T-helper 2 cell treated with Interferon-gamma antibody and Interleukin-4, amounts not matched to agents 100 ng/mL and 5 ng/mL, for 36 hours (primary cell): Measurements from ENCODE around the gene AATK. TPM values are rescaled to one million over a fixed set of nuclear protein-coding genes. Genes with fewer than 3 reads are reported as not detected.
"Not testable (repeated sequence)": the region's sequence is repeated elsewhere in the genome, so short reads cannot be mapped to it uniquely, and the experiment has no call there.

ENCODE experiments used
- intact Hi-C: fragments of 100-400 bp; cut with micrococcal nuclease; formaldehyde crosslinking; loops from one replicate; pipeline ENCODE4 v1.15.1; 2023
- total RNA-seq: library from RNA; stranded (reverse); gene quantifications from 2 replicates; pipeline ENCODE4 v1.2.3, GENCODE V29; 2022

Gene AATK
- total RNA-seq, 1 donor from 2014 or later, result 0.27 TPM

GRCh38 chr17:81161536-81161935, 4.5 kb downstream of the AATK start:
- intact Hi-C loops, result no loop called here

GRCh38 chr17:81160747-81161453, 5.1 kb downstream of the AATK start:
- intact Hi-C loops, result no loop called here

GRCh38 chr17:81160306-81160705, 5.7 kb downstream of the AATK start:
- intact Hi-C loops, result no loop called here

- intact Hi-C loops, result no loop called here
These were observed 6.3 kb downstream of the AATK start for GRCh38 chr17:81159611-81160265.

DNA sequence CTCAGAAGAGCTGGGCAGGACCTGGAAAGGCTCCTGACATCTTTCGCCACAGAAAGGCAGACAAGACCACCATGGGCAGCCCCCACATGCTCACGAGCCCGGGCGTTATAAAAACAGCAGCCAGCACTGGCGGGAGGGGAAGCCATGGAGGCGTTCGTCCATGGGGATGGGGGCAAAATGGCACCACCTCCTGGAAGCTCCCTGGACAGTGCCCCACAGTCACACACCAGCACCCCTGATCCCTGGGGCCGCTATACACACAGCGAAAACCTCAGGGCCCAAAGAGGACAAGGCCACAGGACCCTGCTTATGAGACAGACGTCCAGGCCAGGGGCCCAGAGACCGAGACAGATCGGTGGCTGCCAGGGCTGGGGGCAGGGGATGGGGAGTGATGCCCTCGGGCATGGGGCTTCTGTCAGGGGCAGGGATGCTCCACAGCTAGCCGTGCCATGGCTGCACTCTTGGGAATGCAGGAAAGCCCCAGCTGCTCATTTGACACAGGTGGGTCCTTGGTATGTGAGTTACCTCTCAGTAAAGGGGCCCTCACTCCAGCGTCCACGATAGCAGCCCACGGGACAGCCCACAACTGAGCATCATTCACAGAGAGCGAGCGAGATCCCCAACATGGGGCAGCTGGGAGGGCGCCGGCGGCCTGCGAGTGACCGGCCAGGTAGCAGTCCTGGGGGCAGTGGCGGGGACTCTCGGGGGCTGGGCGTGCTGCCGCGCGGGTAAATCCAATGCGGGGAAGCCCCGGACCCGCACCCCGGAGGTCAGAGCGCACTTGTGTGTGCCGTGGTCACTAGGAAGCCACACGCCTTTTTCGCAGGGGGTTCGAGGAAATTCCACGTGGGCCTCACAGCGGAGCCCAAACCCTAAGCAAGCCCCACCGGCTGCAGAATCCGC, 7.1 kb downstream of the AATK start:
- intact Hi-C loops, result no loop called here

- intact Hi-C loops, result no loop called here
These were observed 8.0 kb downstream of the AATK start for GRCh38 chr17:81157848-81158687.

GRCh38 chr17:81156866-81157805, 8.9 kb downstream of the AATK start:
- intact Hi-C loops, result no loop called here

DNA sequence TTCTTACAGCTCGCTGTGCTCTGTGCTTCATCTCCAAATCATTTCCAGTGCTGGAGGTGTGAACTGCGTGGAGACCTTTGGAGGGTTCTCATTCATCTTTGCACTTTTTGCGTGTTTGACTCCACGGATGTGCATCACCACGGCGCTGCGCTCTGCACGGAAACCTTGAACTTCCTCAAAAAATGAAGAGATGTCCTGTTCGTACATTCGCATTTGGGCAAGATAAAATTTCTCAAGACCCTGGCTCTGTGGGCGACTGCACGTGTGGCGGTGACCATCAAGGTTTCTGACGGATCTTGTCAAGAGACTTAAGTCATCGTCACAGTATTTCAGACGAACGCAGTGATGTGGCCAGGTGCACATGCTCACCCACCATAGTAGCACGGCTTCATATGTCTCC, 11.1 kb downstream of the AATK start:
- intact Hi-C loops, result no loop called here

DNA sequence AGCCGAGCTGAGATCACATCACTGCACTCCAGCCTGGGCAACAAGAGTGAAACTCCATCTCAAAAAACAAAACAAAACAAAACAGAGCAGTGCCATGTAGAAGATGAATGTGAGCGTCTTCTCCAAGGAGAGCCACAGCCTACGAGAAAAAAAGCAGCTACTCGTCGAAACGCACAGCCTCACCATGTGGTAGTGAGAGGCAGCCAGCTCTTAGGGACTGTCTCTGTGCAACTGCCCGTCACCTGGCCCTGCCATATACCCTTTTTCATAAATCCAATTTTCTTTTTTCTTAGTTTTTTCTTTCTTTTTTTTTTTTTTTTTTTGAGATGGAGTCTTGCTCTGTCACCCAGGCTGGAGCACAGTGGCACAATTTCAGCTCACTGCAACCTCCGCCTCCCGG, 12.0 kb downstream of the AATK start:
- intact Hi-C loops, result not testable (repeated sequence)

- intact Hi-C loops, result no loop called here
These were observed 12.6 kb downstream of the AATK start for GRCh38 chr17:81153340-81153803.

- intact Hi-C loops, result no loop called here
These were observed 13.7 kb downstream of the AATK start for GRCh38 chr17:81152288-81152828.

DNA sequence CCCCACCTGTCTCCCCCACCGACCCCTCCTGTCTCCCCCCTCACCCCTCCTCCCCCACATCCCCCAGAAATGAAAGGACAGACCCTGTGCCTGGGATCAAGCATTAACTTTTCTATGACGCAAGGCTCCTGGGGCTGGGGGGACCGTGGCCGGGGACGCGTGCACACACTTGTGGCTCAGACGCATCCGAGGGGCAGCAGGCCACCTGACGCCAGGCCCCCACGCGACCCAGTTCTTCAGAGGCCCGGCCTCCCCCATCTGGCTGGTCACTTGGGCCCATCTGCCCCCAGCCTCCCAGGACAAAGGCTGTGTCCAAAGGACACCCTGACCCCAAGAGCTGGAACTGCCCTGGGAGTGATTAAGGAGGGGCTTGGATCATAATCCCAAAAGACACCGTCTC, 14.7 kb downstream of the AATK start:
- intact Hi-C loops, result no loop called here

DNA sequence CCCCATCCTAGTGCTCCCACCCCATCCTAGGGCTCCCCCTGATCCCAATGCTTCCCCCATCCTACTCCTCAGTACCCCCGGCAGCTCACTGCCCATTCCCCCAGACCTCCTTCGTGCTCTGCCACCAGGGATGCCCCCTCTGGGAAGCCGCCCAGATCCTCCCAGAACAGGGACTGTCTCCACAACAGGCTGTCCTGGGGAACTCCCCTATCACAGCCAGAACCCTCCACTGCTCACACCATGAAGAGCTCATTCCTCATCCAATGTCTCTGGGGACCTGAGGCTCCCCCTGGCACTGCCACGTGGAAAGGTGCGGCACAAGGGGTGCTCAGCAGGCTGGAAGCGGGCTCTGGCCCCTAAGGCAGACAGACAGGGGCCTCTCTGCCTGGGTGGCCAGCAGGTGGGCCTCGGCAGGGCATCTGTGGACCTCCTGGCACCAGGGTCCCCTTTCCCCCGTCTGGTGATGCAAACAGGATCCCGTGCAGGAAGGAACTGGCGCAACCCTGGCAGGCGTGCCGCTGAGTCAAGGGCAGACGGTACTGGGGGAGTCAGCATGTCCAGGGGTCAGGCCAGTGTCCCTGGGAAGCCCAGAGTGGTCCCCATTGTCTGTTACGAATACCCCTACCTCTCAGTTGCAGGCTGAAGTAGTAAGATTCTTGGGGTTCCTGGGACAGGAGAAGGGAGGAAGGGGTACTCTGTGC, 15.5 kb downstream of the AATK start:
- intact Hi-C loops, result no loop called here

GRCh38 chr17:81148986-81149533, 17.0 kb downstream of the AATK start:
- intact Hi-C loops, result no loop called here

DNA sequence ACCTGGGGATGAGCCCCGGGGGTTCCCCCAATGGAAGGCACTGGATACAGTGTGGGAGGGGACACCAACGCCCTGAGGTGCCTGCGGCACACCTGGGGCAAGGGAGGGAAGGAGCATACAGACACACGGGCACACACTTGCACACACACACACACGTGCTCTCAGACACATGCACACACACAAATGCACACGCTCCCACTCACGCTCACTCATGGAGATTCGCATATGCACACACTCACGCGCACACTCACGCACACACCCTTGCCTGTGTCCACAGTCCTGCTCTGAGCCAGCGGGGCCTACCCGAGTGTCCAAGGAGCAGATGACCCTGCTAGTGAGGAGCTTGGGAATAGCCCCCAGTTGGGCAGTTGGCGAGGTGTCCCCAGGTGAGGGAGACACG, 17.4 kb downstream of the AATK start:
- intact Hi-C loops, result no loop called here

DNA sequence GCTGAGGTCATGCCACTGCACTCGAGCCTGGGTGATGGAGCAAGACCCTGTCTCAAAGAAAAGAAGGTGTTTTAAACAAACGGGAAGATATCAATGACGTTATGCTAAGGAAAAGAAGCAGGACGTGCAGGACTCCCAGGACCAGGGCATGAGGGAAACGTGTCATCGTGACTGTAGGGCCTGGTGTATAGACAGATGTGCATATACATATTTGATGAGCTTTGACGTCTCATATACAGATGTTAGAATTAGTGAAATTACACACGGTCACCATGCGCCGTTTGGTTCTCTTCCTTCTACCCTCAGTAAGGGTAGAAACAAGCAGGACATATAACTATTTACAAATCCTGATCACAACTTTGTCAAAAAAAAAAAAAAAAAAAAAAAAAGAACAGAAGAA, 18.3 kb downstream of the AATK start:
- intact Hi-C loops, result no loop called here

- intact Hi-C loops, result not testable (repeated sequence)
These were observed 19.8 kb downstream of the AATK start for GRCh38 chr17:81146208-81146607.

GRCh38 chr17:81144423-81144781, 21.6 kb downstream of the AATK start:
- intact Hi-C loops, result loop anchor here (5.0 kb wide), 2 partner anchors 98 to 338 kb away; no protein-coding TSS in a partner anchor
